ENCODE data around the gene NFIC.
"Not testable (repeated sequence)": the region's sequence is repeated elsewhere in the genome, so short reads cannot be mapped to it uniquely, and the experiment has no call there.

Gene NFIC

GRCh38 chr19:3423183-3423829, 56.9 kb downstream of the NFIC start:
- no peak for ATAC-seq
- no peak for DNase-seq

DNA sequence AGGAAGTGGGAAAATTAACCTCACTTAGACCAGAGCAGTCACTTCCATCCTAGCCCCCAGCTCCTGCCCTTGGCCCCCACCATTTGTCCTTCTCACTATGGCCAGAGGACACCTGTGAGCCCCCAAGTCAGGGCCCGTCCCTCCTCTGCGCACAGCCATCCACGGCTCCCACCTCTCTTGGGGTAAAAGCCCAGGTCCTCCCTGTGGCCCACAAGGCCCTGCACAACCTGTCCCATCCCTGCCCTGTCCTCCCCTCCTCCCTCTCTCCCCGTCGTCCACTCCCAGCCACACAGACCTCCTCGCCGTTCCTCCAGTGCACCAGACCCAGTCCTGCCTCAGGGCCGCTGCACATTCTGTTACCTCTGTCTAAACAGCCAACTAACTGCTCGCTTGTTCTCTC, 60.0 kb downstream of the NFIC start:
- DNase-seq = no peak

DNA sequence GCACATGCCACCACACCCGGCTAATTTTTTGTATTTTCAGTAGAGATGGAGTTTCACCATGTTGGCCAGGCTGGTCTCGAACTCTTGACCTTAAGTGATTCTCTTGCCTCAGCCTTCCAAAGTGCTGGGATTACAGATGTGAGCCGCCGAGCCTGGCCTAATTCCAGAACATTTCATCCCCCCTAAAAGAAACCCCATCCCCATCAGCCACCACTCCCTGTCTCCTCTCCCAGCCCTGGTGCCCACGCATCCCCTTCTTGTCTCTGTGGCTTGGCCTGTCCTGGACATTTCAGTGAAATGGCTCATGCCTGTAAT, 63.9 kb downstream of the NFIC start:
- ATAC-seq, DNase-seq: not testable (repeated sequence)

More for the DNA sequence above, 60.0 kb downstream of the NFIC start:
- ATAC-seq = no peak

DNA sequence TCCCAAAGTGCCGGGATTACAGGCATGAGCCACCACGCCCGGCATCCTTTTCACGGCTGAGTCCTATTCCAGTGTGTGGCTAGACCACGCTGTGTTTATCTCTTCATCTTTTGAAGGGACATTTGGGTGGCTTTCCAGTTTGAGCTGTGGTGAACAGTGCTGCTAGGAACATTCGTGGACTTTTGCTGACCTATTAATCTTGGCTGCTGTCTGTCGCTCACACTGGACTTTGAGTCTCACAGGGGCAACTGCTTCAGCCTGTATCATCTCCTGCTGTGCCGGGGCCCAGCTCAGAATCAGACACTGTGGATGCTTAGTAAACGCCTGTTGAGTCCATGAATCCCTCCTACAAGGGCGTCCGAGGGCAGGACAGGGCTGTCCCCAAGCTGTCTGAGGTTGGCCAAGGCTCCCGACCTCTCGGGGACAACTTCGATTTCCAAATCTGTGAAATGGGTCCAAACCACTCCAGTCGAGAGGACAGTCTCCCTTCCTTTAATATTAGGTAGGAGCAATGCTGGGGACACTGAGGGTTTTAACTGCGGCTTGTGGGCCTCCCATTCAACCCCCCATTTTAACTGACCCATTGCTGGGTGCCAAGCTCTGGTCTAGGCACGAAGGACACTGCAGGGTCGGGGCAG, 65.5 kb downstream of the NFIC start:
- DNase-seq (no peak), ATAC-seq (no peak)

- DNase-seq = no peak
- no peak for ATAC-seq
Observed at GRCh38 chr19:3433313-3433712, 66.9 kb downstream of the NFIC start.

DNA sequence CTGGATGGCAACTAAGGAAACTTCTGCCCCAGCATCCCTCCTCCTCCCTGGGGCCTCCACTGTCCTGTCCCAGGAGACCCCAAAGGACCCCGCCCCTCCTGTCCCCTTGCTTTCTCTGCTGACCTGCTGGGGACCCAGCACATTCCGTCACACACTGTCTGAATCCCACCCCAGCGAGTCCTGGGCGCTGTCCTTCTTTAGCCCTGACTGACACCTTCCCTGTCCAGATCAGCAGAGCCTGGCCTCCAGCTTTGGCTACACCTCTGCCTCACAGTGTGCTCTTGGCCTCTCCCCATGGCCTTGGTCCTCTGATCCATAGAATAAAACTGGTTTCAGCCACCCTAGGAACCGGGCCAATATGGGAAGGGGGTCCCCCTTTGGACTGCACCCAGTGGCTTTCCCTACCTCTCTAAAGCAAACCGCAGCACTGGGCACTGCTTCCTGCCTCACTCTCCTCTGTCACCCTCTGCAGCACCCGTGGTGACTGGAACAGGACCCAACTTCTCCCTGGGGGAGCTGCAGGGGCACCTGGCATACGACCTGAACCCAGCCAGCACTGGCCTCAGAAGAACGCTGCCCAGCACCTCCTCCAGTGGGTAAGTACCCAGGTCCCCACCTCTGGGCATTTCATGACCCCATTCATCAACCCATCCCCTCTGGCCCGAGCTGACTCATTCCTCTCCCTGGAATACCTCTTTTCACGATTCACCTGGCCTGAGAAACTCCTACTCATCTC, 67.6 kb downstream of the NFIC start:
- DNase-seq (no peak), ATAC-seq (no peak)

- DNase-seq = peak; percentile 98
- peak; percentile 96 for ATAC-seq
Observed at GRCh38 chr19:3434630-3435553, 68.5 kb downstream of the NFIC start.

- DNase-seq (peak; percentile 71), ATAC-seq (peak; percentile 40)
Observed at GRCh38 chr19:3440082-3440481, 73.7 kb downstream of the NFIC start.

- ATAC-seq (no peak), DNase-seq (no peak)
Observed at GRCh38 chr19:3441089-3441985, 75.0 kb downstream of the NFIC start.

DNA sequence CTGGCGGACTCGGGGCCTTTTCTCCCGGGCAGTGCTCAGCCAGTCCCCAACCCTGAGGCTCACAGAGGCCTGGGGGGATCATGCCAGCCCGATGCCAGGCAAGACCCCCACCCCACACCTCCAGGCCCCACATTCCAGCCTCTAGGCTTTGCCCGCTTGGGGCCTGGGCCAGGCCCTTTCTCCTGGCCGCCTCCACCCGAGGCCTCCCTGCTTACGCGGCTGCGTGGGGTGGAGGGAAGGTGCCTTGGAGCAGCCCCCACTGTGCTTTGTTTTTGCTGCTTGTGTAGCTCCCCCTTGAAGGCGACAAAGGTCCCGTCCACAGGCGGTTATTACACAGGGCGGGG, 75.6 kb downstream of the NFIC start:
- ATAC-seq = no peak
- DNase-seq = no peak

- DNase-seq = no peak
- ATAC-seq = no peak
Observed at GRCh38 chr19:3442487-3443071, 76.2 kb downstream of the NFIC start.

GRCh38 chr19:3443840-3444694, 77.7 kb downstream of the NFIC start:
- no peak for DNase-seq
- no peak for ATAC-seq

DNA sequence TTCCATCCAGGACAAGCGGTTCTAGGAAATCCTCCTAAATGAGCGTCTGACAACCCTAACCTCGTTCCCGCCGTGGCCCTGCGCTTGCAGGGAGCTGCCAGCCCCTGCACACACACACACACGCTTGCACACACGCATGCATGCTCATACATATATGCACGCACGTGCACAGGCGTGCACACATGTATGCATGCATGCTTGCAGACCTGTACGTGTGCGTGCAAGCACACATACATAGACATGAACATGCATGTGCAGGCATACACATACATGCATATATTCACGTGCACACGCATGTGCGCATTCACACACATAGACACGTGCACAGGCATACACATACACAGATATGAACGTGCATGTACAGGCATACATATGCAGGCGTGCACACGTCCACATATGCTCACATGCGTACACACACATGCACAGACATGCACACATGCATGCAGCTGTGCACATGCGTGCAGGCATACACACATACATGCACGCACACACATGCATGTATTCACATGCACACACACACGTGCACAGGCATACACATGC, 78.4 kb downstream of the NFIC start:
- no peak for DNase-seq
- no peak for ATAC-seq

GRCh38 chr19:3446657-3447056, 80.3 kb downstream of the NFIC start:
- DNase-seq, ATAC-seq: not testable (repeated sequence)

GRCh38 chr19:3448616-3449334, 82.4 kb downstream of the NFIC start:
- DNase-seq (no peak), ATAC-seq (no peak)

- ATAC-seq (no peak), DNase-seq (no peak)
Observed at GRCh38 chr19:3450796-3451411, 84.5 kb downstream of the NFIC start.

GRCh38 chr19:3451451-3451866, 85.1 kb downstream of the NFIC start:
- DNase-seq (no peak), ATAC-seq (no peak)

DNA sequence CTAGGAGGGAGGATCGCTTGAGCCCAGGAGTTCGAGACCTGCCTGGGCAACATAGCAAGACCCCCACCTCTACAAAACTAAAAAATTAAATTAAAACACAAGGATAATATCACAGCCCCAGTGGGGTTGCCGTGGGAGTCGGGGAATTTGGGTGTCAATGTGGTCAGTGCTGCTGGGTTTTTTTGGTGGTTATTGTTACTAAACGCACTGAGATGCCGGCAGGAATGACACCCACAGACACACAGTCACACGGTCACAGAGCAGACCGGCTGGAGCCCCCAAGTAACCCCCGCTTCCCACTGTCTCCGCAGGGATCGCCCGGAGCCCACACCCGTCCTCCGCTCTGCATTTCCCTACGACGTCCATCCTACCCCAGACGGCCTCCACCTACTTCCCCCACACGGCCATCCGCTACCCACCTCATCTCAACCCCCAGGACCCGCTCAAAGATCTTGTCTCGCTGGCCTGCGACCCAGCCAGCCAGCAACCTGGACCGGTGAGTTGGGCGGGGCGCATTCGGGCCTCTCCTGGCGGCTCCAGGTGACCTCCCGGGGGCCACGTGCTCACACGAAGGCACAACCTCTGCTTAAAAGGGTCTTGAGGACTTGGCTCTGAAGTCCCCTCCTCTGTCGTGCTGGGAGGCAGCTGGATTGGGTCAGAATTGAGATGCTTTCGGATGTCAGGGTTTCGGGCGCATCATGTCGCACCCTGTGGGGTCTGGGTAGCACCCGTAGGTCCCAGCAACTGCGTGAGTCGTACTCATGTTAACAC, 86.0 kb downstream of the NFIC start:
- DNase-seq = no peak
- no peak for ATAC-seq
